Fibroblast of lung (primary cell): Measurements from ENCODE around the gene CHST4.

ENCODE experiments used
- CTCF ChIP-seq, 2 donors: IDR thresholded peaks in 1 of 2; conservative IDR thresholded peaks in 1 of 2; 1 replicate in 1 of 2; 2 replicates in 1 of 2; pipeline ENCODE4 v1.5.1; 2011 to 2012; ENCODE audit warnings: low read length in 2 of 2, control low read depth in 1 of 2, inconsistent platforms in 1 of 2, low read depth in 1 of 2, mild to moderate bottlenecking in 1 of 2
- EZH2 ChIP-seq: IDR thresholded peaks from 2 replicates; pipeline ENCODE4 v1.5.1; 2012; ENCODE audit warnings: low read length, control low read depth, mild to moderate bottlenecking; ENCODE audit errors: missing control alignments

- TF ChIP-seq CTCF (conservative IDR thresholded peaks at IDR 0.05 in 1 of 2, IDR thresholded peaks at IDR 0.05 in 1 of 2; ENCODE audit: low read depth in 1 of 2, low read length in 2 of 2) (no peak), EZH2 (no peak)
Observed at GRCh38 chr16:71484006-71484893, 42.0 kb upstream of the CHST4 start.
